ENCODE data around the gene MPP3.

The MPP3 gene, protein sequence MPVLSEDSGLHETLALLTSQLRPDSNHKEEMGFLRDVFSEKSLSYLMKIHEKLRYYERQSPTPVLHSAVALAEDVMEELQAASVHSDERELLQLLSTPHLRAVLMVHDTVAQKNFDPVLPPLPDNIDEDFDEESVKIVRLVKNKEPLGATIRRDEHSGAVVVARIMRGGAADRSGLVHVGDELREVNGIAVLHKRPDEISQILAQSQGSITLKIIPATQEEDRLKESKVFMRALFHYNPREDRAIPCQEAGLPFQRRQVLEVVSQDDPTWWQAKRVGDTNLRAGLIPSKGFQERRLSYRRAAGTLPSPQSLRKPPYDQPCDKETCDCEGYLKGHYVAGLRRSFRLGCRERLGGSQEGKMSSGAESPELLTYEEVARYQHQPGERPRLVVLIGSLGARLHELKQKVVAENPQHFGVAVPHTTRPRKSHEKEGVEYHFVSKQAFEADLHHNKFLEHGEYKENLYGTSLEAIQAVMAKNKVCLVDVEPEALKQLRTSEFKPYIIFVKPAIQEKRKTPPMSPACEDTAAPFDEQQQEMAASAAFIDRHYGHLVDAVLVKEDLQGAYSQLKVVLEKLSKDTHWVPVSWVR

DNA sequence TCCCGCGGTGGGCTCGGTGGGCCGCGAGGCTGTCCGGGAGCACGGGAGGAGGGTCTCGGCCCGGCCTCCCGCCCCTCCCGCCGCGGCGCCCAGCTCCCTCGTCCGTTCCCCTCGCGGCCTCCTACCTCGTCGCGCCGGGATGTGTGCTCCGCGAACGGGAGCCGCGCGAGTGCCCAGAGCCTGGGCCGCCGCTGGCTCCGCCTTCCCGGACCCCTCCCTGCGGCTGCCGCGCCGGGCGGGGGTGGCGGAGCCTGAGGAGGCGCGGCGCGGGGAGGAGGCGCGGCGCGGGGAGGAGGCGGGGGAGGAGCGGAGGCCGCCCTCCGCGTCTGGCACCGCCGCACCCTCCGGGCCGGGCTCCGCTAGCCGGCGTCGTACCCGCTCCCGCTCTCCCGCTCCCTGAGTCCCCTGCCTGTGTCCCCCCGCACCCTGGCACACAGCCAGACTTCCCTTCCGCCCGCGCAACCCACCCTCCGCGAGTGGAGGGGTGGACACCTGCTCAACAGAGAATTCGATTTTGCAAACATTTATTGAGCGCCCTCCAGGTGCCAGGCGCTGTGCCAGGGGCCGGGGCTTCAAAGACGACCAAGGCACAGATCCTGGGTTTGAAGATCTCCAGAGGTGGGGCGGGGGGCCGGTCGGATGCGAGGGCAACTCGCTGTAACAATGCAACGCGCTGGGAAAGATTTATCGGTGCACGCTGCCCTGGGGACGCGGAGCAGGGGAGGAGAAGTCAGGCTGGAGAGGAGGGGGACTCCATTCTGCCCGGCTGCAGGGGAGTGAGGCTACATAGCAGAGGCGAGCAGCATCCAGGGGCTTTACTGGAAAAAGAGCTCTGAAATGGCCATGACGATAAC, at the start of gene MPP3:
MPP3 (minus strand) TSS at position 171 of the 854 bp plus-strand sequence. CDS start 1,240 bp downstream, outside the sequence.
- H3K9me3 ChIP-seq = no peaks in the 10 kb centered on the region
- H3K27me3 ChIP-seq = peaks cover 75% of the 10 kb centered on the region
- H3K4me1 ChIP-seq (ENCODE audit: control insufficient read depth in 1 of 2, insufficient read depth in 1 of 2, low read depth in 1 of 2, low read length in 1 of 2) = peaks cover 4 to 12% of the 10 kb centered on the region in 2 experiments
- no peak for TF ChIP-seq CTCF (IDR thresholded peaks at IDR 0.05)
- H3K4me3 ChIP-seq (ENCODE audit: low read depth in 1 of 2, low read length in 1 of 2) = peak within 1 kb of the TSS in 1 of 2 experiments; percentile 28
- no peak within 1 kb of the TSS for H3K27ac ChIP-seq
- H3K36me3 ChIP-seq = no peaks in the 10 kb centered on the region

- no peak overlapping the region for H3K27ac ChIP-seq
- H3K27me3 ChIP-seq = no peaks in the 10 kb centered on the region
- H3K4me1 ChIP-seq (ENCODE audit: control insufficient read depth in 1 of 2, insufficient read depth in 1 of 2, low read depth in 1 of 2, low read length in 1 of 2) = no peaks in the 10 kb centered on the region
- H3K36me3 ChIP-seq = no peaks in the 10 kb centered on the region
- no peak for TF ChIP-seq CTCF (IDR thresholded peaks at IDR 0.05)
- H3K9me3 ChIP-seq = no peaks in the 10 kb centered on the region
- H3K4me3 ChIP-seq (ENCODE audit: low read depth in 1 of 2, low read length in 1 of 2) = no peak overlapping the region
Observed at GRCh38 chr17:43881758-43882505, 49.0 kb upstream of the MPP3 start.

- H3K36me3 ChIP-seq = no peaks in the 10 kb centered on the region
- no peak overlapping the region for H3K4me3 ChIP-seq (ENCODE audit: low read depth in 1 of 2, low read length in 1 of 2)
- H3K9me3 ChIP-seq = no peaks in the 10 kb centered on the region
- TF ChIP-seq CTCF (IDR thresholded peaks at IDR 0.05) = no peak
- no peaks in the 10 kb centered on the region for H3K4me1 ChIP-seq (ENCODE audit: control insufficient read depth in 1 of 2, insufficient read depth in 1 of 2, low read depth in 1 of 2, low read length in 1 of 2)
- H3K27ac ChIP-seq = no peak overlapping the region
- H3K27me3 ChIP-seq = no peaks in the 10 kb centered on the region
Observed at GRCh38 chr17:43881181-43881580, 48.2 kb upstream of the MPP3 start.

DNA sequence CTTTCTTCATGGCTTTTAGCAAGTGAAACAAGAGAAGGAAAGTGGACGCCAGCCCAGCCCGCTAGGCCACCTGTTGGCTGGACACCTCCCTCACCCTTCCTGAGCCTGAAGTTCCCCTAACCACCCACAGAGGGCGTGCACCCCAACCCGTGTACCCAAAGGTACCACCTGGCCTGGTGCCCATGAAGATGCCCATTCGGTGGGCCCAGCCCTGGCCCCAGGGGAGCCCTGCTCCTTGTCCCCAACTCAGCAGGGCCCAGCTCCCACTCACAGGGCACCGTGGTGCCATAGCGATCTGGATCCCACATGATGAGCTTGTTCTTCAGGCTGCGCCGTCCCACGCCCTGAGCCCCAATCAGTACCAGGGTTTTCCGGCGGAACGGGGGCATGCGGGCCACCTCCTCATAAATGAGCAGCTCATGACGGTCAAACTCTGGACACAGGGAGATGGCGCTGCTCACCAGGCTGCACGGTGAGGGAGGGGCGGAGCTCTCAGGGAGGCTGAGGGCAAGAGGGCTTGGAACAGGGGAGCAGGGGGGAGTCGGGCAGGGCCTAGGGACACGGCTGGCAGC, 47.6 kb upstream of the MPP3 start:
- Histone ChIP-seq H3K4me1 (ENCODE audit: control insufficient read depth in 1 of 2, insufficient read depth in 1 of 2, low read depth in 1 of 2, low read length in 1 of 2) (no peaks in the 10 kb centered on the region), H3K27ac (no peak overlapping the region), H3K27me3 (no peaks in the 10 kb centered on the region), H3K4me3 (ENCODE audit: low read depth in 1 of 2, low read length in 1 of 2) (no peak overlapping the region), H3K9me3 (no peaks in the 10 kb centered on the region), H3K36me3 (no peaks in the 10 kb centered on the region)
- no peak for TF ChIP-seq CTCF (IDR thresholded peaks at IDR 0.05)
